HCEC 1CT (cell line): ENCODE measurements around the gene SLC7A4.
"Not testable (repeated sequence)": the region's sequence is repeated elsewhere in the genome, so short reads cannot be mapped to it uniquely, and the experiment has no call there.

ENCODE experiments used
- DNase-seq: peaks from one replicate; pipeline ENCODE4 v3.0.0-alpha.2; 2017

SLC7A4 gene

DNA sequence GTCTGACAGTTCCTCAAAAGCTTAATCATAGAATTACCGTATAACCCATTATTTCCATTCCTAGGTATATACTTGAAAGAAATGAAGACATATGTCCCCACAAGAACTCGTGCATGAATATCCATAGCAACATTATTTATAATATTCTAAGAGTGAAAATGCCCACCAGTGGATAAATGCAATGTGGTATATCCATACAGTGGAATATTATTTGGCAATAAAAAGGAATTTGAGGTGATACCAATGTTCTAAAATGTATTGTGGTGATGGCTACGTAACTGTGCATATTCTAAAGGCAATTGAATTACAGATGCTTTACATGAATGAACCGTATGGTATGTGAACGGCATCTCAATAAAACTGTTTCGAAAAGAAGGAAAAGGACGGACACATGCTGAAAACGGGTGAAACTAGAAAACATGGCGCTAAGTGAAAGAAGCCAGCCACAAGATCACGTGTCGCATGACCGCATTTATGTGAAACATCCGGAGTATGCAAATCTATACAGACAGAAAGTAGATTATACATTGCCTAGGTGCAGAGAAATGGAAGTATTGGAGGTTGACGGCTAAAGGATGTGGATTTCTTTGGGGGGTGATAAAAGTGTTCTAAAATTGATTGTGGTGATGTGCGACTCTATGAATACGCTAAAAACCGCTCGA is 29.4 kb upstream of the SLC7A4 start:
- not testable (repeated sequence) for DNase-seq

- not testable (repeated sequence) for DNase-seq
Measured at GRCh38 chr22:21060363-21060762, 28.0 kb upstream of the SLC7A4 start.

DNA sequence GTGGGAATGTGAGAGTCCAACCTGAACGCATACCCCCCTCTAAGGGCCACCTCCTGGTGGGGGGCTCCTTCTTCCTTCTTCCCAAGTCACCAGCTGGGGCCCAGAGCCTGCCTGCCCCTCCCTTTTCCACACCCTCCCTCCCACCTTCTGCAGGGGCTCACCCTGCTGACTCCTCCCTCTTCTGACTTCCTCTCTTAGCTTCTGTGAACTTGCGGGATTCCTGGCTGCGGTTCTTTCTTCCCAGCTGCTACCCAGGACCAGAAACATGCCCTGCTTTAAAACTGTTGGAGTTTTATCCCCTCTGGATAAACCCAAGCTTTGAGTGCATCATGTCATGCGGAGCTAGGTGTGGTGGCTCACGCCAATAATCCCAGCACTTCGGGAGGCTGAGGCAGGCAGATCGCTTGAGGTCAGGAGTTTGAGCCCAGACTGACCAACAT is 23.5 kb upstream of the SLC7A4 start:
- no peak for DNase-seq

DNA sequence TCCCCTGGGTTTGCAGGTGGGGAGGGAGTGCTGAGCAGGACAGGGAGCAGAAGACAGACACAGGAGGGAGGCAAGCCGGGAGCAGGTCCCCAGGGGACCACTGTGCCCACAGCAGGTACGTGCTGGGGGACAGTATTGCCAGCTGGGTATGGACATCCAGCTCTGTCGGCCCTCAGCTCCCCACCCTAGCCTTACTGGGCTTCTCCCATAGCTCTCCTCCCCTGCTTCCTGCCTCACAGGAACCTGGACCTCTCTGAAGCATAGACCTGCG is 23.1 kb upstream of the SLC7A4 start:
- DNase-seq = no peak

- no peak for DNase-seq
Measured at GRCh38 chr22:21054714-21055563, 22.6 kb upstream of the SLC7A4 start.

GRCh38 chr22:21054046-21054713 is 21.8 kb upstream of the SLC7A4 start:
- DNase-seq = no peak

DNA sequence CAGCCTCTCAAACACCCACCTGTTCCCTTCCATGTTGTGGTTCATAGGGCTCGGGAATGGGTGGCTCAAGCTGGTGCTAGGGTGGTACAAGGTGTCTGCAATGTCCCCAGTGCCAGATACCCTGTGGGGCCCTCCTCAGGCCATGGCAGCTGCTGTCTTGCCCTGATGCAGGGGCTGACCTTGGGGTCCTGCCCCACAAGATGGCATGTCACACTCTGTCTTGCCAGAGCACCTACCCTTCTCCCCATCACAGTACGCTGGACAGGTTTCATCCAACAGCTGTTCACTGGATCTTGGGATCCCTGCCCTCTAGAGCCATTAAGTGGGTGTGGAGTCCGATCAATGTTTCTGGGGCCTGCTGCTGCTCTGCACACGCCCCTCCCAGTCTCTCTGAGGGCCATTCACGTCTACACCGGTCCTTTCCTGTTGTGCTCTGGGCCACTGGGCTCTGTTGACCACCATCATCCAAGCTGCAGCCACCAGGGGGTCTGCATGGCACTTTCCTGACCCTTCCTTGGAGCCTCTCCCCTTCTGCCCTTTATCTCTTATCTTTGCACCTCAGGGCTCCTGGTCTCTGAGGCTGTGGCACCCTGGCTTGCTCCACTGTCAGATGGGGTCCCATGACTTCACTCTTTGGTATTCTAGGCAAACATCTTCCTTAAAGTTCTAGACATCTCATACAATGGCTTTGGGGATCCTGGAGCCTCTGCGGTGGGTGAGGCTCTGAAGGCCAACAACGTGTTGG is 20.5 kb upstream of the SLC7A4 start:
- DNase-seq = no peak

- no peak for DNase-seq
Measured at GRCh38 chr22:21051831-21052400, 19.6 kb upstream of the SLC7A4 start.

GRCh38 chr22:21051145-21051830 is 18.9 kb upstream of the SLC7A4 start:
- no peak for DNase-seq

DNA sequence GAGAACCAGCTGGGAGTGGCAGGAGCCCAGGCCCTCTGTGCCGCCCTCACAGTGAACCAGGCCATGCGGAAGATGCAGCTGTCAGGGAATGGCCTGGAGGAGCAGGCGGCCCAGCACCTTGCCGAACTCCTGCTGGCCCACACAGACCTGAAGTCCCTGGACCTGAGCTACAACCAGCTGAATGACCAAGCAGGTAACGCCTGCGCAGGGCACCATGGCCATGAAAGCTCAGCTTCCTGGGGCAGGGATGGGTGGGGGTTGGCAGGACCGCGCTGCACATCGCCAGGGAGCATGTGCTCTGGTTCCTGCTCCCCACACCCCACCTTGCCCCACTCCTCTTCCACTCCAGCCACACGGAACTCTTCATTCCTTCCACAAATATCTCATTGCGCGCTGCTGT is 16.6 kb upstream of the SLC7A4 start:
- not testable (repeated sequence) for DNase-seq

DNA sequence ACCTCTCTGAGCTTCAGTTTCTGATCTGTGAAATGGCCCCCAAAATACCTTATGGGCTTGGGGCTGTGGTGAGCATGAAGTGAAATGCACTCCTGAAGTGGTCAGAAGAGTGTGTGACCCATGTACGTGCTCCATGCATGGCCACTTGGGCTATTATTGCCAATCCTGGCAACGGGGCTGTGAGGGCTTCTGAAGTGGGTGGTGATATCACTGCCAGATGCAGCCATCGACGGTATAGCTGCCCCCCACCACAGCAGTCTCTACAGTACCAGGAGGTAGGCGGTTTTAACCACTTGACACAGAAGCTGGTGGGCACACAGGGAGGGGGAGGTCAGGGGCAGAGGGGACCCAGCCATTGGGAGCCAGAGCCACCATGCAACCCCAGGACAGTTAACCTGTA is 16.1 kb upstream of the SLC7A4 start:
- not testable (repeated sequence) for DNase-seq

GRCh38 chr22:21047730-21048129 is 15.4 kb upstream of the SLC7A4 start:
- DNase-seq = no peak

DNA sequence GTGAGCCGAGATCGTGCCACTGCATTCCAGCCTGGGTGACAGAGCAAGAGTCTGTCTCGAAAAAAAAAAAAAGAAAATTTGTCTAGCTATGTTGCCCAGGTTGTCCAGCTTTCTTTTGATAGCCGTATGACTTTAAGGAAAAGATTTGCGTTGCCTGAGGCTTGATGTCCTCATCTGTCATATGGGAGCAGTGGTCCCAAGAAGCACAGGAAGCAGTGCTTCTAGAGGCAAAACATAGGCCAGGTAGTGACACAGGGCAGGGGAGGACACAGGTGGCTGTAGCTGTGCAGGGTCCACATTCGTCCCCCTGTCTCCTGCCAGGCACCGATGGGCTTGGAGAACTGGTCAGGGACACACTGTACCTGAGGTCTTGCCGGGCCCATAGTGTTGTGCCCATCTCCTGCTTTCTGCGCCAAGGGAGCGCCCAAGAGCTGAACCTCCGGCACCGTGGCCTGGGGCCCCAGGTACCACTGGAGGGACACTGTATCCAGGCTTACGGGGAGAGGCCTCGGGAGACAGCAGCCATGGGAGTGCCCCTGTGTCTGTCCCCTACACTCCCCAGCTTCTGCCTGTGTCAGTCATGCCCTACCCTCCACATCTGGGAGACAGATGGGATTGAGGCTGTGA is 14.8 kb upstream of the SLC7A4 start:
- DNase-seq = no peak

DNA sequence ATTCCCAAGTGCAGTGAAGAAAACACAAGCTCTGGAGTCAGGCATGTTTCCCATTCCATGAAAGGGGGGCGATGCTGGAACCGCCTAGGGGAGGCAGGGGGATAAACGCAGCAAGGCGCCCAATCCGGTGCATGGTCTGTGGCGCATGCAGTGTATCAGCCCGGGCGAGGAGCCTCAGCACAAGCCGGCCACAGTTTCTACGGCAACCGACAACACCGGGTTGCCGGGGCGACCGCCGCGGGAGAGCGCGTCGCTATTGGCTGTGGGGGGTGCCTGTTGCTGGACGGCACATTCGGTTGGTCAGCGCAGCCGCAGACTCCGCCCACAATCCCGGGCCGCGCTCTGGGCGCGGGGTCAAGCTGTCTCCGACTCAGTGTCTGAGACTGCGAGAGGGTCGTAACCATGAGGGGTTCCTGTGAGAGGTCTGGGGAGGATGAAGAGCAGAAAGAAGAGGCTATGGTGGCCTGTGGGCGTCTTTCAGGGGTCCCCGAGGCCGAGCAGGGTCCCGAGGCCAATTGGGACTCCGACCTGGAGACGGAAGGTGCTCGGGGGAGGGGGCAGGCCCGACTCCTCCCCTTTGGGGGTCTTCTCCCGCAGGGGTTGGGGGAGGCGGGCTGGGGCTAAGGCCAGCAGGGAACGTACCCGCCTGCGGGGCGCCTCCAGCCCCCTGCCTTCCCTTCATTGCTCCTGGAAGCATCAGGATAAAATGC is 13.4 kb upstream of the SLC7A4 start, which contains the start of gene LRRC74B:
Gene LRRC74B (plus strand): TSS at position 362 of the 710 bp plus-strand sequence. CDS start 41 bp downstream, at position 403.
- peak; percentile 89 for DNase-seq

DNA sequence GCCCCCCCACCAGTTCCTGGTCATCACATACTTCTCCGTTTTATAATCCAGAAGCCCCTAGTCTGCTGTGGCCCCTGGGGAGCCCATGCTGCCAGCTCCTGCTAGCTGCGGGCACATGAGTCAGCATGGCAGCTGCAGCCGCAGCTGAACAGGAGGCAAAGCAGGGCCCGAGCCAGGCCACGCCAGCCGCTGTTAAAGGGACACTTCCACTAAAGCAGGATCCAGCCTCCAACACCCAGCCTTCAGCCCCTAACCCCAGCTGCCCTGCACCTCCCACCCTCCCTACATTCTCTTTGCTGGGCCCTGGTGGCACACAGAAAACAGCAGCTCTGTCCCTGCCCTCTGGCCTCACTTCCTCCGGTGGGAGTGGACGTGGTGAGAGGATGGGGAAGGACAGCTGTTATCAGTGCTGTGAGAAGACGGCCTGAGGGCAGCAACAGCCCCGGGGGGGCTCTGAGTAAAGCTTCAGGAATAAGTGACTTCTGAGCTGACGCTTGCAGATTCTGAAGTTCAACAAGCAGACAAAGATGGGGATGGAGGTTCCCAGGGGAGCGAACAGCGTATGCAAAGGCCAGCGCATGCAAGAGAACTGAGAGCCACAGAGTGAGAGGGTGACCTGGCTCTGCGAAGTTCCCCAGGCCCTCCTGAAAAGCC is 12.7 kb upstream of the SLC7A4 start:
- peak; percentile 9 for DNase-seq

- no peak for DNase-seq
Measured at GRCh38 chr22:21043860-21044535, 11.6 kb upstream of the SLC7A4 start.

GRCh38 chr22:21042978-21043859 is 10.9 kb upstream of the SLC7A4 start:
- no peak for DNase-seq

DNA sequence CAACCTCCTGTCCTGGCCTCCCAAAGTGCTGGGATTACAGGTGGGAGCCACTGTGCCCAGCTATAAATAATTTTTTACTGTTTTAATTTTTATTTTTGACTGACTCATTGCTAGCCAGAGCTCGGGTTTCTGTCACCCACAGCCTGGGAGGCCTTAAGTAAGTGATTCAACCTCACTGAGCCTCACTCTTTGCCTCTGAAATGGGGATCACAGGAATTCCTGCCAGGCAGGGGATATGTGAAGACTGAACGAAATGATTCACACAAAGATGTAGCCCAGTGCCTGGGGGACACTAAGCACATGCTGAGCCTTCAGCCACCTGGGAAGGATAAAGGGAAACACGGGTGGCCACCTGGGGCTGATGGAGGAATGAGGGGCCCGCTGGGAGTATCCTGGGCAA is 9.6 kb upstream of the SLC7A4 start:
- peak; percentile 77 for DNase-seq

- not testable (repeated sequence) for DNase-seq
Measured at GRCh38 chr22:21039158-21039557, 6.8 kb upstream of the SLC7A4 start.
